ENCODE data around the gene RUFY4.
"Not testable (repeated sequence)": the region's sequence is repeated elsewhere in the genome, so short reads cannot be mapped to it uniquely, and the experiment has no call there.

Gene RUFY4

DNA sequence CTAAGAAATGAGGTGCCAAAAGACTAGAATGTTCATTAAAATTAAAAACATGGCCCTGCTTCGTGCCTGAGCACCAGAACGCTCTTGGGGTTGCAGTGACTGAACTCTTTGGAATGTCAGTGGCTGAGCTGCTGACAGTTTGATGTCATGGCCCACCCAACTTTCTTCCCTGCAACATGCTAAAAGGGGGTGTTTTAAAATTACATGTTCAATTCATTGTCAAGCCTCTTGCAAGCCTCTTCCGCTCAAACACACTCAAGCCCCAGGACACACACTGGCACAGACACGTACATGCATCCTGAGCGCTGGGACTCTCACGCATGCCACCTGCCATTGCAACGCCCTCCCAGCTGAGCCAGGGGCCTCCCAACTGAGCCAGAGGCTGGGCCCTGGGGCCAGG, 12.6 kb downstream of the RUFY4 start:
- in situ Hi-C loops (cut with MboI; ENCODE audit: low sequenced_read_pairs): no loop called here

DNA sequence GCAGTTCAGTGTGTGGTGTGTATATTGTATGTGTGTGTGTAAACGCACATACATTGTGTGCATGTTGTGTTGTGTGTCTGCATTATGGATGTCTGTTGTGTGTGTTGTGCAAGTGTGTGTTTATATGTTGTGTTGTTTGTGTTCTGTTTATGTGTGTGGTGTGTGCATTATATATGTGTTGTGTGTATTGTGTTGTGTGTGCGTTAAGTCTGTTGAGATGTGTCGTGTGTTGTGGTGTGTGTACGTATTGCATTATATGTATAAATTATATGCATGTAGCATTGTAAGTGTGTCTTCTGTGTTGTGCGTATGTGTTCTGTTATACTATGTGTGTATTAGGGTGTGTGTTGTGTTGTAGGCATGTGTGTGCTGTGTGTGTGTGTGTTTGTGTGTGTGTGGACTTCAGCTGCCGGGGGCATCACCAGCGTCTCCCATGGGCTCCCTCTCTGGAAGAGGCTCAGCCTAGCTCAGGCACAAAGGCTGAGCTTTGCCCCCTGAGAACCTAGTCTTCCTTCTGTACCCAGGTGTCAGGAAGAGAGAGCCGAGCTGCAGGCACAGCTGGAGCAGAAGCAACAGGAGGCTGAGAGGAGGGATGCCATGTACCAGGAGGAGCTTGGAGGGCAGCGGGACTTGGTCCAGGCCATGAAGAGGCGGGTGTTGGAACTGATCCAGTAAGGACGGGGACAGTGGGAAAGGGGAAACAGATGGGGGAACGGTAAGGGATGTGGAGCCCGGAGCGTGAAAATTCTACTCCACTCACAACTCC, 13.7 kb downstream of the RUFY4 start:
- in situ Hi-C loops (cut with MboI; ENCODE audit: low sequenced_read_pairs): no loop called here

DNA sequence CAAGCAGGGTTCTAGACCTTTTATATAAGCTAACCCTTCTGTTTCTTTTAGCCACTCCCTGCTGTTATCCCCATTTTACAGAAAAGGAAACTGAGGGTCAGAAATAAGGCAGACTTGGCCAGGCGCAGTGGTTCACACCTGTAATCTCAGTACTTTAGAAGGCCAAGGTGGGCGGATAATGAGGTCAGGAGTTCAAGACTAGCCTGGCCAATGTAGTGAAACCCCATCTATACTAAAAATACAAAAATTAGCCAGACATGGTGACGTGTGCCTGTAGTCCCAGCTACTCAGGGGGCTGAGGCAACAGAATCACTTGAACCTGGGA, 14.3 kb downstream of the RUFY4 start:
- in situ Hi-C loops (cut with MboI; ENCODE audit: low sequenced_read_pairs): no loop called here

DNA sequence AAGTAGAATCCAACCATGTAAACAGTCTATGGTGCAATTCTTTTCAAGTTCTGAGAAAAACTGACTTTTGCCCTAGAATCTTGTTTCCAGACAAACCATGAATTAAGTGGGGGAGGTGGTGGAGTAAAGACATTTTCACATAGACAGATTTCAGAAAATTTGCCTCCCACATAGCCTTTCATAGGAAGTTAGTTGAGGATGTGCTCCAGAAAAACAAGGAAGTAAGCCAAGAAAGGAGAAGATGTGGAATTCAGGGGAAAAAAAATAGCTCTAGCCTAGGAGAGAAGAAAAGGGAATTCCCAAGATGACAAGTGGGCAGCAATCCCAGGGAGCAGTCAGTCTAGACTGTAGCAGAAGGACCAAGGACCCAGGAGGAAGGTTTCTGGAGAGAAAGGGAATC, 17.4 kb downstream of the RUFY4 start:
- in situ Hi-C loops (cut with MboI; ENCODE audit: low sequenced_read_pairs): no loop called here

DNA sequence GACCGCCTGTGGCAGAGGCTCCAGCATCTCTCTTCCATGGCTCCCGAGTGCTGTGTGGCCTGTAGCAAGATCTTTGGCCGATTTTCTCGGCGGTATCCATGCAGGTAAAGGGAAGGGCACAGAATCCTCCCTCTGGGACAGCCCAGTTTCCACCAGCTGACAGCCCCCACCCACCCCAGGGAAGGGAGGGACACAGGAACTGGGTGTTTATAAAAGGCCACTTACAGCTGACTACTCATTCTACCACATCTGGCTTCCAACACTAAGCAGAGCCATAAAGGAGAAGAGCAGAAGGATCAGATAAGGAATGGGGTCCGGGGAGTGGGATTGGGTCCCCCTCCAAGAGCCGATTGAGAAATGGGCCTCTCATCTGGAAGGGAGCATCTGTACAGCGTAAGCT, 20.2 kb downstream of the RUFY4 start:
- in situ Hi-C loops (cut with MboI; ENCODE audit: low sequenced_read_pairs): no loop called here

DNA sequence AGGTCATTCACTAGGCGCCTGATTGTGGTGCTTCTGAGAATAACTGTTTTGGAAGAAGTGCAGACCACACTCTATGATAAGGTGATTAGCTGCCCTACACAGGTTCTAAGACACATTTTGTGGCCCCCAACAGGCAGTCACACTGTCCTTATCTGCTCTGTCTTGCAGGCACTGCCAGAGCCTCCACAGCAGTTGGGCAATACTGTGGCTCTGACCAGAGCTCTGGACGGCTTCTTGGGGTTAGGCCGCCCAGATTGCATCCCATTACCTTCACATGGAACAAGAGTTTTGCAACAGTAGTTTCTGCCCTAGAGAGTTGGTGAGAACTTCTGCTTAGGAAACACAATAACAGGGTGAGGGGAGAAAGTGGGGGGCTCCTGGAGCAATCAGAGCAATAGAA, 22.7 kb downstream of the RUFY4 start:
- in situ Hi-C loops (cut with MboI; ENCODE audit: low sequenced_read_pairs): no loop called here

DNA sequence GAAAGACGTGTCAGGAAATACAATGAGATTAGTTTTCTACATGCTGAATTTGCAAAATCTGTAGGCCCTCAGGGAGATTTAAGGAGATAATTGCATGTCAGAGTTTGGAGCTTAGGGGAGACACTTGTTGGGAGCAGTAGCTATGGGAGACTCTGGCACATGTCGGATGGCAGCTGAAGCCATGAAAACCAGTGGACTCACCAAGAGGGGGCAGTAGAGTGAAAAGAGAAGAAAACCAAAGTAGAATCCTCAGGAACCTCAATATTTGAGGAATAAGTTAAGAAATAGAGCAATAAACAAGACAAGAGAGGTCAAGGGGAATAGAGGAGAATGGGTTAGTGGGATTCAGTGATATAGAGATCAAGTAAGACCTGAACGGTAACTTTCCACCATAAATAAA, 24.8 kb downstream of the RUFY4 start:
- in situ Hi-C loops (cut with MboI; ENCODE audit: low sequenced_read_pairs): no loop called here

DNA sequence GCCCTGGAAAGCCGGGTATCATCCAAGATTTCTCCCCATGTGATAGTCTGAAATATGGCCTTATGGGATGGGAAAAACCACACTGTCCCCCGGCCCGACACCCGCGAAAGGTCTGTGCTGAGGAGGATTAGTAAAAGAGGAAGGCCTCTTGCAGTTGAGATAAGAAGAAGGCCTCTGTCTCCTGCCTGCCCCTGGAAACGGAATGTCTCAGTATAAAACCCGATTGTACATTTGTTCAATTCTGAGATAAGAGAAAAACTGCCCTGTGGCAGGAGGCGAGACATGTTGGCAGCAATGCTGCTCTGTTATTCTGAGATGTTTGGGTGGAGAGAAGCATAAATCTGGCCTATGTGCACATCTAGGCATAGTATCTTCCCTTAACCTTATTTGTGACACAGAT, 26.8 kb downstream of the RUFY4 start:
- in situ Hi-C loops (cut with MboI; ENCODE audit: low sequenced_read_pairs): no loop called here

DNA sequence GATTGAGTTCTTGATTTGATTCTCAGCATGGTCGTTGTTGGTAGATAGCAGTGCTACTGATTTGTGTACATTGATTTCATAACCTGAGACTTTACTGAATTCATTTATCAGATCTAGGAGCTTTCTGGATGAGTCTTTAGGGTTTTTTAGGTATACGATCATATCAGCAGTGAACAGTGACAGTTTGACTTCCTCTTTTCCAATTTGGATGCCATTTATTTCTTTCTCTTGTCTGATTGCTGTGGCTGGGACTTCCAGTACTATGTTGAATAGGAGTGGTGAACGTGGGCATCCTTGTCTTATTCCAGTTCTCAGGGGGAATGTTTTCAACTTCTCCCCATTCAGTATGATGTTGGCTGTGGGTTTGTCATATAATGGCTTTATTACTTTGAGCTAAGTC, 28.9 kb downstream of the RUFY4 start:
- in situ Hi-C loops (cut with MboI; ENCODE audit: low sequenced_read_pairs): no loop called here

DNA sequence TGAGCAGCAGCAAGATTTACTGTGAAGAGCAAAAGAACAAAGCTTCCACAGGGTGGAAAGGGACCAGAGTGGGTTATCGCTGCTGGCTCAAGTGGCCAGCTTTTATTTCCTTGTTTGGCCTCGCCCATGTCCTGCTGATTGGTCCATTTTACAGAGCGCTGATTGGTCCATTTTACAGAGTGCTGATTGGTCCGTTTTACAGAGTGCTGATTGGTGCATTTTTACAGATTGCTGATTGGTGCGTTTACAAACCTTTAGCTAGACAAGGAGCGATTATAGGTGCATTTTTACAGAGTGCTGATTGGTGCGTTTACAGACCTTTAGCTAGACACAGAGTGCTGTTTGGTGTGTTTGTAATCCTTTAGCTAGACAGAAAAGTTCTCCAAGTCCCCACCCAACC, 39.8 kb downstream of the RUFY4 start:
- in situ Hi-C loops (cut with MboI; ENCODE audit: low sequenced_read_pairs): not testable (repeated sequence)

DNA sequence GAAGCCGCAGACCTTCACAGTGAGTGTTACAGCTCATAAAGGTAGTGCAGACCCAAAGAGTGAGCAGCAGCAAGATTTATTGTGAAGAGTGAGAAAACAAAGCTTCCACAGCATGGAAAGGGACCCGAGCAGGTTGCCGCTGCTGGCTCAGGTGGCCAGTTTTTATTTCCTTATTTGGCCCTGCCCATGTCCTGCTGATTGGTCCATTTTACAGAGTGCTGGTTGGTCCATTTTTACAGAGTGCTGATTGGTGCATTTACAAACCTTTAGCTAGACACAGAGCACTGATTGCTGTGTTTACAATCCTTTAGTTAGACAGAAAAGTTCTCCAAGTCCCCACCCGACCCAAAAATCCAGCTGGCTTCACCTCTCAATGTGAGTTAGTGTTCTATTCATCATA, 52.7 kb downstream of the RUFY4 start:
- in situ Hi-C loops (cut with MboI; ENCODE audit: low sequenced_read_pairs): not testable (repeated sequence)

DNA sequence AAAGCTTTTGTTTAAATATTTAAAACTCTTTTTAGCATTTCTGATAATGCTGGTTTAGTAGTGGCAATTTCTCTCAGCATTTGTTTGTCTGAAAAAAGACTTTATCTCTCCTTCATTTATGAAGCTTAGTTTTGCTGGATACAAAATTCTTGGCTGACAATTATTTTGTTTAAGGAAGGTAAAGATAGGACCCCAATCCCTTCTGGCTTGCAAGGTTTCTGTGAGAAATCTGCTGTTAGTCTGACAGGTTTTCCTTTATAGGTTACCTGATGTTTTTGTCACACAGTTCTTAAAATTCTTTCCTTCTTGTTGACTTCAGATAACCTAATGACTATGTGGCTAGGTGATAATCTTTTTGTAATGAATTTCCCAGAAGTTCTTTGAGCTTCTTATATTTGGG, 53.2 kb downstream of the RUFY4 start:
- in situ Hi-C loops (cut with MboI; ENCODE audit: low sequenced_read_pairs): not testable (repeated sequence)

DNA sequence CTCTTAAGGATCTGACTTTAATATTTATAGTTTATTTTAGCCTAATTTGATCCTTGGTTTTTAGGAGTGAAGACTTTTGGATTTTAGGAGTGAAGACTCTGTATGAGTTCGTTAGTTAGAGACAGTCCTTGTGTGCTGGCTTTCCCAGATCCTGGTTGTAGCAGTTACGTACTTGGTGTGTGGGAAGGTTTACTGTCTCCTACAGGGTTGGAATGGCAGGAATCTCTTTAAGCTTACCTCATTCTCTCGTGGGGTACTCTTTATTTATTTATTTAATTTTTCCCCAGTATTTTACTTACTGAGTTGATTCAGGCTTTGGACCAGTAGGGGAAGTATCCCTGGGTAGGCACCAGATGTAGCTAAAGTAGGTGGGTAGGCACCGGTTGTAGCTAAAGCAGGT, 54.9 kb downstream of the RUFY4 start:
- in situ Hi-C loops (cut with MboI; ENCODE audit: low sequenced_read_pairs): no loop called here

DNA sequence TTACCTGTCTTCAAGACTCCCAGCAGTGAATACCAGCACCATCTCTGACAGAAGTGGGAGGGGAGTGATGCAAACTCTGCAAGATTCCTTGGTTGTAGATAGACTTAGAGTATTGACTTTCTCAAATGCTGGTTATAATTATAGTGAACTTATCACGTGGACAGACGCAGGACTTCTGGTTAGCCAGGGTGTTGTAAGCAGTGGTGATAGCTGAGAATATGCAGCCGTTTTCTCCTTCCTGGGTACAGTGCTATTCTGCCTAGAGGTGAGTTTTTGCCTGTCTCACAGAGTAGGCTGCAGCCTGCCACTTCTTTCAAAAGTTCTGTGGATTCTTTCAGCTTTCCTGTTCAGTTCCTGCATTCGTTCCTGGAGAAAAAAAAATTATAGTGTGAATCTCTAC, 56.0 kb downstream of the RUFY4 start:
- in situ Hi-C loops (cut with MboI; ENCODE audit: low sequenced_read_pairs): no loop called here

DNA sequence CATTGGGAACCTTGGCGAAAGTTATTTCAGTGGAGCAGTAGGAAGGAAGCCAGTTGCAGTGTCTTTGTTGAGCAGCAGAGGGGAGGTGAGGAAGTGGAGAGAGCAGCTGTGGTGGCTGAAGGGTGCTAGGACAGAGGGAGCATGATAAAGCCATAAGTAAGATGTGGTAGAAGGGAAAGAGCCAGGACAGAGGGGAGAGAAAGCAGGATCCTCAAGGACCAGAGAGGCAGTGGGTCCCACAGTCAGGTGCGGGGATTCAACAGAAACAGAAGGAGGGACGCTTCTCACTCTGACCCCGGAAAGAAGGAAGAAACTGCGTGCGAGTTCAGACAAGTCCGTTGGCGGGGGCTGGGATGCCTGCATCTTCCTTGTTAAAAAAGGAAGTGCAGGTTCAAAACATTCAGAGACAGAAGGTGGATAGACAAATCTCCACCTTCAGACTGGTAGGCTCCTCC, 56.6 kb downstream of the RUFY4 start, which contains the start of gene CXCR2:
CXCR2 (plus strand) TSS at position 403 of the 455 bp plus-strand sequence. CDS start 8,774 bp downstream, outside the sequence.
- in situ Hi-C loops (cut with MboI; ENCODE audit: low sequenced_read_pairs): no loop called here

DNA sequence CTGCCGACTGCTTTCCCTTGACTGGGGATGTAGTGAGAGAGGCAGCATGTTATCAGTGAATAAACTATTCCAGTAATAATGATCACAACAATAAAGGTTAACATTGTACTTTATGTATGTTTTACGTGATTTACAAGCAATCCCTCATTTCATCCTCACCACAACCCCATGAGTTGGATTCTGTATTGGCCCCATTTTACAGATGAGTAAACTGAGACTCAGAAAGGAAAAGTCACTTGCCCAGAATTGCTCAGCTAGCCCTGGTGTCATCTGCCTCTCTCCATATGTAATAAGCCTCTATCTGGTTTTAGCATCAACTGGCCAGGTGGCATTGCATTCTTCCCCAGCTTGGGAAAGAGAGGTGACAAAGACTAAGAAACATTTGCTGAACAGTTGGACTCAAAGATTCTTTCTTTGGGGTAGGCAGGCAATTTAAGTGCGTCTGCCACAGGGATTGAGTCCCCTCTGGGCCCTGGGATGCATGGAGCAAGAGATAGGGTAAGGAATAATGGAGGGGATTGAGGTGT, 58.9 kb downstream of the RUFY4 start:
- in situ Hi-C loops (cut with MboI; ENCODE audit: low sequenced_read_pairs): no loop called here

DNA sequence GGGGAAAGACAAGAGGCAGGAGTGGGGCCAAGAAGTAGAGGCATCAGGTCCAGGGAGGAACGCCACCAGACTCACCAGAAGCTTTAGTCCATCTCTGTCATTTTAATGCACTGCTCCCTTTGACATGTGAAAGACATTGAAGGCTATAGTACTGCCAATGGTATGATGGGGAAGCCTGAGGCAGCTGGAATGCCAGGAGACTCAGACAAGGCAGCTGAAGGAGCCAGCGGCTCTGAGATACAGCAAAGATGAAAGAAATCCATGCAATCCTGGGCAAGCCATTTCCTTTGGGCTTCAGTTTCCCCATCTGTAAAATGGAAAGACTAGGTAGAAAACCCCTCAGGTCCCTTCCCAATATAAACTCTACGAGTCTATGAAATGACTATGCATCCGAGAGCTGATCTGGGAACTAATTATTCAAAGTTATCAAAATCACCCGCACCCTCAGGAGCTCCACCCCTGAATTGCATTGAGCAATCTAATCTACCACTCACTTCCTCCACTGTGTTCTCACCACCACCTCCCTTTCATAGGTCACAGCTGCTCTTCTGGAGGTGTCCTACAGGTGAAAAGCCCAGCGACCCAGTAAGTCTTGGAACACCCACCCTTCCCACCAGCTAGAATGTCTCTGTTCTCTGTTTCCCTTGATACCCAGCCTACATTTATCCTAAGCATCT, 59.9 kb downstream of the RUFY4 start:
- in situ Hi-C loops (cut with MboI; ENCODE audit: low sequenced_read_pairs): no loop called here

DNA sequence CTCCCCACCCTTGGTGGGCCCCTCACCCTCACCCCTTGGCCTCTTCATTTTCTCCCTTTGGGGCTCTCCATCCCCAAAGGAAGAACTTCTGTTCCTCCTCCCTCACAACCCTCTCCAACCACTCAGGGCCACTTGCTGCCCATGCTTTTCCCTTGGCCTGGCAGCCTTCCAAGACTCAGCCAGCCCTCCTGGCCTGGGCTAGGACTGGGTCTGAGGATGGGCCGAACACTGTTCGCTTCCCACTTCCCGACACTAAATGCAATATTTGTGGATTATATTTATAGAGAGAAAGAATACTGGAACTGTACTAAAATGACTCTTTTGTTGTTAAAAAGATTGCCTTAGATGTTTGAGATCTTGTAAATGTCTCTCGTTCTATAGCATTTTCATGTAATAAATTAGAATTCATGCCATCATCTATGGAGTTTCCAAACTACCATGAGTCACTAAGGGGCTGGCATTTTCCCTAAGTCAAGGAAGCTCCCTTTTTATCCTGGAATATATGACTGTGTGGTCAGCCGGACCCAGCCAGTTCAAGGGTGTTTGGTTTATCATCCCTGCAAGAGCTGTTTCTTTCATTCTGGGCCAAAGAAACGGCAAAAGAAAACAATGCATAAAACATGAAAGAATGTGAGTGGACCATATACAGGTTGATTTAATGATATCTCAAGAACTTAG, 60.5 kb downstream of the RUFY4 start:
- in situ Hi-C loops (cut with MboI; ENCODE audit: low sequenced_read_pairs): no loop called here

DNA sequence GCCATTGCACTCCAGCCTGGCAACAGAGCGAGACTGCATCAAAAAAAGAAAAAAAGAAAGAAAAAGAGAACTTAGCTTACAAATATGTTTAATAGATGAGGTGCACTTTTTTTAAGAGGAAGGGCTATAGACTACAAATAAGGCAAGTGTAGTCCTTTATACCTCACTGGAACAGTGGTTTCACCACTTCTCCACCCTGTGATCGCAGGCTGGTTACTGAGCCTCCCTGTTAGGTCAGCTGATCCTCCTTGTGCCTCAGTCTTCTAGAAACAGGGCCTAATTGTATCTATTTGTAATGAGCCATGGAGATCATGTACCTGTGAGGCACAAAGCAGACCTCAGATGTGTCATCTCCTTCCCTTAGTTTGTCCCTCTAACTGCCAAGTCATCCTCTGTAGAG, 61.3 kb downstream of the RUFY4 start:
- in situ Hi-C loops (cut with MboI; ENCODE audit: low sequenced_read_pairs): no loop called here

DNA sequence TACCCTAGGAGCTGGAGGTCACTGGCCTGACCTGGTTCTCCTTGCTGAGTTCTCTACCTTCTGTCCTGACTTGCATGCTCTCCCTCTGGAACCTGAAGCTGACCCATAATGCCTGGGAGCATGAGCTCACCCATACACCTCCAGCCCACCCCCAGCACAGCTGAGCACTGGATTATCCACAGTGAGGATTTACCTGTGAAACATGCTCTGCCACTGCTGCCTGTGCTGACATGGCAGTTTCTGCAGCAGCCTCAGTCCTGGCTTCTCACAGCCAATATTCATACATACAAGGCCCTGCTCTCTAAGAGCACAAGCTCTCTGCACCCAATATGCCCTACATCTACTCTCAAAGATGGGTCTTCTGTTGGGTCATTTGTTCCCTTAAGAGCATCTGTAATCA, 61.8 kb downstream of the RUFY4 start:
- in situ Hi-C loops (cut with MboI; ENCODE audit: low sequenced_read_pairs): no loop called here

DNA sequence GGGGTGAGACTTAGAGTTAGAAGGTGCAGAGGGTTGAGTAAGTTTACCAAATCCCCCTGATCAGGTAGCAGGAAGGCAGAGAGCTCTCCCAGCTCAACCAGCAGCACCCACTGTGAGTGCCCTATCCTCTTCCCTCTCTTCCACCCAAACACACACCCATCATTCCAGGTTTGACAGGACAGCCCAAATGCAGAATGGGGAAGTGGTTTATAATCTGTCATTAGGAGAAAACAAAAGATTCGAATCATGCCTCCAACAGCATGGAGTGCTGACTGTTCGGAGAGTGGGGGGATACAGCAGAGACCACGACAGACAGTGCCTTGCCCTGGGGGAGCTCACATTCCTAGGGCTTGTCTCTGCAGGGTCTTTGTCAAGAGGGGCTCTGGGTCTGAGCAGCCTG, 68.5 kb downstream of the RUFY4 start:
- in situ Hi-C loops (cut with MboI; ENCODE audit: low sequenced_read_pairs): no loop called here

DNA sequence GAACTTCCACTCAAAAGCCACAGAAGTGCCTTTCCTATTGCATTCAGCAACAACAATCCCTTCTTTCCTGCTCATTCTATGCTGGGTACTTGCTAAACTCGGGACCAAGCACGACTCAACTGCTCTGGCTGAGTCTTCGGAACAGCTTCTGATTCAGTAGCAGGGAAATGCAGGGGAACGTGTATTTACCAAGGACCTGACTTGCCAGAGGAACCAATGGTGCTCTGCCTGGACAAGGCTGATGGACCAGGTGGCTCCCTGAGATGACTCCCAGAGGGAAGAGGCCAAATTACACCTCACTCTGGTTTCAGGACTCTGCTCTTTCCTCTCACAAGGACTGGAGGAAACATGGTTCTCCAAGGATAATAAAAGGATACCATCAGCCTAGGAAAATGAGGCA, 69.0 kb downstream of the RUFY4 start:
- in situ Hi-C loops (cut with MboI; ENCODE audit: low sequenced_read_pairs): no loop called here
